Measurements from ENCODE around the gene GPR143. TPM values are rescaled to one million over a fixed set of nuclear protein-coding genes. Genes with fewer than 3 reads are reported as not detected.

The GPR143 gene
- total RNA-seq, 3 donors from 2014 or later (not counting 1 experiment from before 2014, with no cell fraction given) = not detected

DNA sequence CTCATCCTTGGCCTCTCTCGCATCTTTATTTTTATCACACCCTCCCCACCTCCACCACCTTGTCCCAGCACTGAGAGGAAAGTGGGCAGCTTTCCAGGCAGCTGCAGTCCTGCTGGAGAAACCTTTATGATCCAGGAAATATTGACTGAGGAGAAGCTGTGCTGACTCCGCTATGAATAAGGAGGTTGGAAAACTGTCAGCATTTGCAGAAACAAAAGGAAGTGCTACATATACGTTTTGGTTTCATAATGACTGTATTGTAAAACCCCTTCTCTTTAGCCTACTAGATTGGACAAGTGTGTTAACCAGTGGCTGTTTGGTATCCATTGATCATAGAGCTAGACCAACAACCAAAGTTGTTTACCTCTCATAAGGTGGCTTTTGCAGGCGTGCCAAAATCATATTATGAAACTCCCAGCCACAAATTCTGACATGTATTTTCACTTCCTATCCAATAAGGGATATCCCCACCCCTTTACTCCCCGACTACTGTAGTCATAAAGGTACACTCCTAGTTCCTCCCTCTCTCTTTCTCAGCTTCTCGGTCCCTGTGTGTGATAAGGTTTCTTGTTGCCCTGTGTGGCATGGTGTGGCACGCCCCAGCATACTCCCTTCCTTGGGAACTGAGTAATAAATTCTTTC is 88.4 kb downstream of the GPR143 start:
- H3K27me3 Mint-ChIP-seq (ENCODE audit: low read depth in 2 of 2) = no peaks in the 10 kb centered on the region
- peaks cover 37 to 42% of the 10 kb centered on the region in 2 donors for H3K4me1 Mint-ChIP-seq
- H3K9me3 Mint-ChIP-seq = no peaks in the 10 kb centered on the region
- TF ChIP-seq, protein P1, sequence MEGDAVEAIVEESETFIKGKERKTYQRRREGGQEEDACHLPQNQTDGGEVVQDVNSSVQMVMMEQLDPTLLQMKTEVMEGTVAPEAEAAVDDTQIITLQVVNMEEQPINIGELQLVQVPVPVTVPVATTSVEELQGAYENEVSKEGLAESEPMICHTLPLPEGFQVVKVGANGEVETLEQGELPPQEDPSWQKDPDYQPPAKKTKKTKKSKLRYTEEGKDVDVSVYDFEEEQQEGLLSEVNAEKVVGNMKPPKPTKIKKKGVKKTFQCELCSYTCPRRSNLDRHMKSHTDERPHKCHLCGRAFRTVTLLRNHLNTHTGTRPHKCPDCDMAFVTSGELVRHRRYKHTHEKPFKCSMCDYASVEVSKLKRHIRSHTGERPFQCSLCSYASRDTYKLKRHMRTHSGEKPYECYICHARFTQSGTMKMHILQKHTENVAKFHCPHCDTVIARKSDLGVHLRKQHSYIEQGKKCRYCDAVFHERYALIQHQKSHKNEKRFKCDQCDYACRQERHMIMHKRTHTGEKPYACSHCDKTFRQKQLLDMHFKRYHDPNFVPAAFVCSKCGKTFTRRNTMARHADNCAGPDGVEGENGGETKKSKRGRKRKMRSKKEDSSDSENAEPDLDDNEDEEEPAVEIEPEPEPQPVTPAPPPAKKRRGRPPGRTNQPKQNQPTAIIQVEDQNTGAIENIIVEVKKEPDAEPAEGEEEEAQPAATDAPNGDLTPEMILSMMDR (IDR thresholded peaks at IDR 0.05) = no peak
- ATAC-seq = peak; percentile 88 to 95 (median 94)
- no peaks in the 10 kb centered on the region for H3K36me3 Mint-ChIP-seq
- H3K4me3 ChIP-seq (ENCODE audit: low read length) = no peak overlapping the region
- H3K36me3 ChIP-seq (ENCODE audit: control insufficient read depth, insufficient read depth, low read length) = no peaks in the 10 kb centered on the region
- no peaks in the 10 kb centered on the region for H3K9me3 ChIP-seq (ENCODE audit: control insufficient read depth, insufficient read depth, low read length)
- H3K4me3 Mint-ChIP-seq = peak overlapping the region; percentile 54
- peak overlapping the region; percentile 73 for H3K27ac ChIP-seq (ENCODE audit: low read length)
- 50% methylated on average over 1 of the region's 7 CpGs for WGBS (ENCODE audit: insufficient coverage)
- no peaks in the 10 kb centered on the region for H3K27me3 ChIP-seq (ENCODE audit: control insufficient read depth, insufficient read depth, low read length)
- intact Hi-C loops (cut with micrococcal nuclease) = loop anchor here (1.0 kb wide), 2 partner anchors 33 to 214 kb away; no protein-coding TSS in a partner anchor
- peaks cover 16% of the 10 kb centered on the region for H3K4me1 ChIP-seq (ENCODE audit: control insufficient read depth, insufficient read depth, low read length)
- H3K27ac Mint-ChIP-seq = peak overlapping the region; percentile 79 to 91
- DNase-seq = peak in 1 of 2 donors; percentile 49

DNA sequence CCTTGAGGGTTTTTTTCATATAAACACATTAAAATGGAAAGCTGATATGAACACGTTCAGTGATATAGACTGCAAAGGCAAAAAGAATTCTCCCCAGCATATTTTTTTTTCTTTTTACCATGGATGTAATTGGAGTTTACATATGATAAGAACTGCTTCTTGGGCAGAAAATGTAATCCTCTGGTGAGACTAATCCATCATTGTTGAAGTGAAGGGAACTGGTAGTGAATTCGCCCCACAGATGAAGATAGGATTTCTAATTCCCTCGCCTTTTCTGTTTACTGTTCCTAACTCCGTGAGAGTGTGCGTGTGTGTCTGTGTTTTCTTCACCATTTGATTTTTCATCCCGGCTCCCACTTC is 88.9 kb downstream of the GPR143 start:
- DNase-seq (no peak), ATAC-seq (no peak)
- Mint-ChIP-seq H3K4me1 (peaks cover 42 to 46% of the 10 kb centered on the region in 2 donors), H3K4me3 (no peak overlapping the region), H3K27ac (peak overlapping the region; percentile 79 to 91), H3K36me3 (no peaks in the 10 kb centered on the region), H3K27me3 (ENCODE audit: low read depth in 2 of 2) (no peaks in the 10 kb centered on the region), H3K9me3 (no peaks in the 10 kb centered on the region)
- H3K9me3 ChIP-seq (ENCODE audit: control insufficient read depth, insufficient read depth, low read length) = no peaks in the 10 kb centered on the region
- 86% methylated on average over 4 of the region's 6 CpGs for WGBS (ENCODE audit: insufficient coverage)
- no peaks in the 10 kb centered on the region for H3K27me3 ChIP-seq (ENCODE audit: control insufficient read depth, insufficient read depth, low read length)
- peaks cover 18% of the 10 kb centered on the region for H3K4me1 ChIP-seq (ENCODE audit: control insufficient read depth, insufficient read depth, low read length)
- intact Hi-C loops (cut with micrococcal nuclease) = loop anchor here (1.0 kb wide), 2 partner anchors 32 to 213 kb away; no protein-coding TSS in a partner anchor
- H3K36me3 ChIP-seq (ENCODE audit: control insufficient read depth, insufficient read depth, low read length) = no peaks in the 10 kb centered on the region
- H3K4me3 ChIP-seq (ENCODE audit: low read length) = no peak overlapping the region
- peak overlapping the region; percentile 39 for H3K27ac ChIP-seq (ENCODE audit: low read length)
- TF ChIP-seq, protein P1 (IDR thresholded peaks at IDR 0.05) = no peak

DNA sequence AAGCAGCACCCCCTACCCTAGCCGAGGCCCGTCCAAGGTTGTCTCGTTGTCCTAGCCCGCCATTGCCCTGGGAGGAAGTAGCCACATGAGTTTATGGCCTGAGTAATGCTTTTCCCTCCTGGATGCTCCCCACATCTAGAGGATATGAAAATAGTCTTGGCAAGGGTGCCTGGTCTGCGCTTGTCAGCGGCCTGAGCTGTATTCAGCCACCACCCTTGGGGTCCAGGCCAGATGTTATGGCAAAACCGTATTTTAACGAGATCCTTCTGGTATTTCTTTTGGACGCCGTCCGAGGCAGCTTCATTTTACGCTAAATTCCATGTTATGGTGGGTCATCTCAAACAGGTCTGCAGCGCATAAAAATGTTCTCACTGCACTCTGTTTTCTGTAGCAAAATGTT is 89.3 kb downstream of the GPR143 start:
- no peaks in the 10 kb centered on the region for H3K36me3 ChIP-seq (ENCODE audit: control insufficient read depth, insufficient read depth, low read length)
- no peaks in the 10 kb centered on the region for H3K36me3 Mint-ChIP-seq
- intact Hi-C loops (cut with micrococcal nuclease) = no loop called here

More for the DNA sequence above, 89.3 kb downstream of the GPR143 start:
- WGBS (ENCODE audit: insufficient coverage) = 82% methylated on average over 13 of the region's 13 CpGs
- peaks cover 21% of the 10 kb centered on the region for H3K4me1 ChIP-seq (ENCODE audit: control insufficient read depth, insufficient read depth, low read length)
- no peak overlapping the region for H3K27ac ChIP-seq (ENCODE audit: low read length)
- Mint-ChIP-seq H3K4me1 (peaks cover 46% of the 10 kb centered on the region in 2 donors), H3K4me3 (no peak overlapping the region), H3K27ac (peak overlapping the region; percentile 79 to 91), H3K9me3 (no peaks in the 10 kb centered on the region), H3K27me3 (ENCODE audit: low read depth in 2 of 2) (no peaks in the 10 kb centered on the region)
- no peaks in the 10 kb centered on the region for H3K9me3 ChIP-seq (ENCODE audit: control insufficient read depth, insufficient read depth, low read length)
- H3K4me3 ChIP-seq (ENCODE audit: low read length) = no peak overlapping the region
- TF ChIP-seq, protein P1 (IDR thresholded peaks at IDR 0.05) = no peak
- ATAC-seq (no peak), DNase-seq (no peak)
- H3K27me3 ChIP-seq (ENCODE audit: control insufficient read depth, insufficient read depth, low read length) = no peaks in the 10 kb centered on the region

Other genes starting within 250 kb of the GPR143 start
- not detected for gene SHROOM2, start 20.6 kb upstream of the GPR143 start, total RNA-seq
- not detected for gene CLDN34, start 201.5 kb upstream of the GPR143 start, total RNA-seq